KBM-7 (cell line): Measurements from ENCODE around the gene DRAXIN.
A peak's percentile ranks its signal among the peaks of the same experiment; 100 is the strongest.

ENCODE experiments used
- DNase-seq: peaks from one replicate; pipeline ENCODE4 v3.0.0-alpha.2; 2015
- in situ Hi-C: fragments of 300-500 bp; cut with MboI; formaldehyde crosslinking; loops from 2 replicates; pipeline ENCODE4 v1.14.3; 2020; ENCODE audit warnings: low sequenced_read_pairs, low pct_unique_long_range_greater_than_20kb, mixed read lengths

Gene DRAXIN

DNA sequence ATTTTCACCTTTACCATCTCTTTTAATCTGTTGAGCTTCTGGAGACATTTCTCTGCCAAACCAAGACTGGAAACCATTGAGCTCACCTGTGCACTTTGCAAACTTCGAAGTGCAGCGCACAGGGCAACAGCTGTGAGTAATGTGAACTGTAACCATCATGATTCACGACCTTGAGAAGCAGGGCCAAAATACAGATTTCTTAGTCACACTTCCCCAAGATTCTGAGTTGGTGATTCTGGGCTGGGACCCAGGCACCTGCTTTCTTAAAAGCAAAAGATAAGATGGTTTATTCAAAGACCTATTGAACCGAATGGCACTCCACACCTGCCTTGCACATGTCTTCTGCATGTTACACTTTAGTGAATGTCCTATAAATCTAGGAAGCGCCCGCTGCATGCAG is 54.6 kb downstream of the DRAXIN start:
- no peak for DNase-seq
- in situ Hi-C loops = loop anchor here (25.0 kb wide), 1 partner anchor 709 kb away; the partner anchor contains the start of gene MASP2

DNA sequence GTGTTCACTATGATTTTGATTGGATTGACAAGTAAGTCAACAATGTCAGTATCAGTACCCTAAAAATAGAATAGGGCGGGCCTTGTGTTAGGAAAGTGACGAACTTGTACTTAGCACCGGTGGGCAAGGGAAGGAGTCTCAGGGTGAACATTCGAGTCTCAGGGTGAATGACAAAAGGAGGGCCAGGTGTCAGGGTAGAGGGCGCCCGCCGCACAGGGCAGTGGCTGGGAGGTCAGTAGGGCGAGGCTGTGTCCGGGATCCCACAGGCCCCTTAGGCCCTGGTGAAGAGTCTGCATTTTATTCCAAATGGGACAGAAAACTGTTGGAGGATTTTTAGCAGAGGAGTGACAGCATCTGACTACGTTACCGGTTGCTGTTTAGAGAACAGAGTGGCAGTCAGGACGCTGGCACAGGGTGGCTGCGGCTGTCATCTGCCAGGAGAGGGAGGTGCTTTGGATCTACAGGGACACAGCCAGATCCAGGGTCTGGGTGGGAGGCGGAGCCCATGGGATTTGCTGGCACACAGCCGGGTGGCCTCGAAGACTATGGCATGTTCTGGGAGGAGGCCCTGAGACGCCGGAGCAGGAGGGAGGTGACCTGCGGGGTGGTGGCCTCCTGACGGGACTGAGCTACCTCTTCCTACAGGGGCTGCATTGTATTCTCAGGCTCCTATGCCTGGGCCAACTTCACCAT is 55.4 kb downstream of the DRAXIN start:
- in situ Hi-C loops = loop anchor here (25.0 kb wide), 1 partner anchor 710 kb away; the partner anchor contains the start of gene MASP2
- no peak for DNase-seq

DNA sequence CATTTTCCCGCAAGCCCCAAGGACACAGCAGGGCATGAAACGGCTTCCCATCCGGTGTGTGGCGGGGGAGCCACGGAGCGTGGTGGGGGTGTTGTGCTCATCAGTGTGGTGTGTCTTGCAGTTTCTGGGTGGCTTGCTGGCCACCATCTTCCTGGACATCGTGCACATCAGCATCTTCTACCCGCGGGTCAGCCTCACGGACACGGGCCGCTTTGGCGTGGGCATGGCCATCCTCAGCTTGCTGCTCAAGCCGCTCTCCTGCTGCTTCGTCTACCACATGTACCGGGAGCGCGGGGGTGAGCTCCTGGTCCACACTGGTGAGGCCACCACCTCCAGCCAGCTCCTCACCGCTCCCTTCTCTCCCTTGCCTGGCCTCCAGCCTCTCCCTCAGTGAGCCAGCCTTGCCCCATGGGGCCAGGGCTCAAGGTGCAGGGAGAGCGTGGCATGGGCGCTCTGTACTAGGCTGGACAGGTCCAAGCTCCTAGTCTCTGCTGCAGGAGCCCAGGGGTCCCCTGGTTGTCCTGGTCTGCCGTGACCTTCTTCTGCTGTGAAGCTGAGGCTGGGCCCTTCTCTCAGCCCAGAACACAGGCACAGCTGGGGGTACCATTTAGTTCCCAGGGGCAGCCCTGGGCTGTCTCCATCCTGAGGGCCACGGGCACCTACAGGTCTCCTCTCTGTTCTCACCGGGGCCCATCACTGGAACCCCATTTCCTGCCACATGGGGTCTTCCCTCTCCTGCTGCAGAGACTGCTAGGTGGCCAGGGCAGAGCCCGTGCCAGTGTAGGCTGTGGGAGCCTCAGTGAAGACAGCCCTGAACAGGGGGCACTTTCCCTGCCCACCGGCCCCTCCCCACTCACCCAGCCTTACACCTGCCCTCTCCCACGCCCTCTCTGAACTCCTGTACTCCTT is 57.0 kb downstream of the DRAXIN start:
- DNase-seq = no peak
- in situ Hi-C loops = loop anchor here (25.0 kb wide), 1 partner anchor 711 kb away; the partner anchor contains the start of gene MASP2

DNA sequence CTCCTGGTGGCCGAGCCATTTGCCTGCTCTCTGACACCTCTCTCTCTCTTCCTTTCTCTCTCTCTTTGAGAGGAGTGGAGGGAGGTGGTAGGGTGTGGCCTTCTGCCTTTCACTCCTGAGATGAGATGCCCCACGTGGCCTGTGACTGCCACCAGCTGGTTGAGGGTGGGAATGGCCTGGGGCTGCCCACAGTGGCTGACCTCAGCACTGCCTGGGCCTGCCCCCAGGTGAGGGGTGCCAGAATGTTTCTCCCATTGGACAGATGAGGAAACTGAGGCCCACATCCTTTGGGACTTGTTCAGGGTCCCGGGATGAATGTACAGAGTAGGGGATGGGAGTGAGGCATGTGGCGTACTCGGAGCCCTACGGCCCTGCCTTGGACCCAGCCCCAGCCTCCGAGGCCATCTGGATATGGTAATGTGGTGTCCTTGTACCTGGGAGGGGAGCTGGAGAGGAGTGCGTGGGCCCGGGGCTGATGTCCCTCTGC is 57.7 kb downstream of the DRAXIN start:
- peak; percentile 67 for DNase-seq
- in situ Hi-C loops = loop anchor here (25.0 kb wide), 1 partner anchor 712 kb away; the partner anchor contains the start of gene MASP2

DNA sequence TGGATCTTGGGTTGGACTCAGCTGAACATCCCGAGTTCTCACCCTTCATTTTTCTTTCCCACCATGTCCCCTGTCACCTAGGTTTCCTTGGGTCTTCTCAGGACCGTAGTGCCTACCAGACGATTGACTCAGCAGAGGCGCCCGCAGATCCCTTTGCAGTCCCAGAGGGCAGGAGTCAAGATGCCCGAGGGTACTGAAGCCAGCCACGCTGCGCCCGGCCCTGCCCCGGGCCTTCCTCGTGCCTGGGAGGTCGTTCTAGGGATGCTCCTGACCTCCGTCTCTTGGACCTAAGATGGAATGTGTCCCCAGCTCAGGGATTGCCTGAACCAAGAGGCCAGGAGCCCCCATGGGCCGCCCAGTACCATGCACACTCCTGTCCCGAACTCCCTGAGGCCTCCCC is 58.5 kb downstream of the DRAXIN start:
- in situ Hi-C loops = loop anchor here (25.0 kb wide), 1 partner anchor 713 kb away; the partner anchor contains the start of gene MASP2
- no peak for DNase-seq

DNA sequence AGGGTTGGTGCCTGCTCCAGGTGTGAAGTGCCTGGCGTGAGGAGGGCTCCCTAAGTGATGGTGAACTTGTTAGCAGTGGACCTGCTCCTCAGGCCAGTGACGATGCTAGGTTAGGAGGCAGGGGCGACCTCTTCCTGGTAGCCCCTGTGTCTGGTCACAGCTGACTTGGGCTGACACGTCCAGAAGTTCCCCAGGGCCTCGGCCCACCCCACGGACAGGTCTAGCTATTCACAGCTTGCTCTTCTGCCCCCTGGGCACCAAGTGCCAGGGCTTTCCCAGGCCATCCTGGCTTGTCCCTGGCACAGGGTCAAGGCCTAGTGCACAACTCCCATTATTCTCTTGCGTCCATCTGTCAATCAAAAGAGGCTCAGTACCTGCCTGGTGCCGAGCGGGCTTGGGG is 59.6 kb downstream of the DRAXIN start:
- in situ Hi-C loops = no loop called here

DNA sequence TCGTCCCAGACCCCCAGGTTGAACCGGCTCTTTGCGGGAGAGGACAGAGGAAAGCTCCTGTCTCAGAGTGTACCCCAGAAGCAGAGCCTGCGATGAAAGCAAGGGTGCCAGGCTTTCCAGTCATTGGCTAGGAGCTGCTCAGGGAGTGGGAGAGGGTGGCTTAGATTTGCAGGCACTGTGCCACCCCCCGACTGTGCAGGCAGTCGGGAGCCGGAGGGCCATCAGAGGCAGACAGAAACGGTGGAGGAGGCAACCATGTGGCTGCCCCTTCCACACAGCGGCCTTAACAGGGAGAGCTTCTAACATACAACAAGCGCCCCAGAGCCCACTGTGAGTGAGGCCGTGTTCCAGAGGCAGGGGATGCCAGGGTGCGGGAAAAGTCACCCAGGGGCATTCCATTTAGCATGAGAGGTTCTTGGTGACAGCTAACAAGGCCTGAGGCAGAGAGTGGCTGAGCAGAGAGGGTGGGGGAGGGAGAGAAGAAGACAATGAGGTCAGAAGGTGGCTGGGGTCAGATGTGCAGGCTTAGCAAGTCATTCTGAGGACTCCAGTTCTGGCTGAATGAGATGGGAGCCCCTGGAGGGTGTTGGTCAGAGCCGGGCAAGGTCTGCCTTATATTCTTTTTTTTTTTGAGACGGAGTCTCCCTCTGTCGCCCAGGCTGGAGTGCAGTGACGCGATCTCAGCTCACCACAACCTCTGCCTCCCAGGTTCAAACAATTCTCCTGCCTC is 61.0 kb downstream of the DRAXIN start:
- no peak for DNase-seq
- in situ Hi-C loops = no loop called here

More for the DNA sequence above, 59.6 kb downstream of the DRAXIN start:
- no peak for DNase-seq

DNA sequence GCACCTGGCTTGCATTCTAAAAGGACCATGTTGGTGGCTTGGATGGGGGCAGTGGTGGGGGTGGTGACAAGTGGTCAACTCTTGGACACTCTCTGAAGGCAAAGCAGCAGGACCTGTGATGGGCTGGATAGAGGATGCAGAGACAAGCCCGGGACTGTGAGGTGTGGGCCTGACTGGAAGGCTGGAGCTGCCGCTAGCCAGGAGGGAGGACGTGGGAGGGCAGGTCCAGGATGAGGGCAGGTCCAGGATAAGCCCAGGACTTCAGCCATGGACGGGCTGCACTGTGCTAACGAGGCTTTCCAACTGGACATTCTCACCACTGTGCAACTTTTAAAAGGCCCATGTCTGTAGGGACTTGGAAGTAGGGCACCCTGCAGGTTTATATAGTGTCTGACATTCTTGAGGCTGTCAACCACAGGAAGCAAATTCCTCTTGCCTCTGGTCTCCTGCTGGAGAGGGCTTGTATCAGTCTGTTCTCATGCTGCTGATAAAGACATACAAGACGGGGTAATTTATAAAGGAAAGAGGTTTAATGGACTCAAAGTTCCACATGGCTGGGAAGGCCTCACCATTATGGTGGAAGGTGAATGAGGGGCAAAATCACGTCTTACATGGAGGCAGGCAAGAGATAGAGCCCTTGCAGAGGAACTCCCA is 62.2 kb downstream of the DRAXIN start:
- no peak for DNase-seq
- in situ Hi-C loops = no loop called here

DNA sequence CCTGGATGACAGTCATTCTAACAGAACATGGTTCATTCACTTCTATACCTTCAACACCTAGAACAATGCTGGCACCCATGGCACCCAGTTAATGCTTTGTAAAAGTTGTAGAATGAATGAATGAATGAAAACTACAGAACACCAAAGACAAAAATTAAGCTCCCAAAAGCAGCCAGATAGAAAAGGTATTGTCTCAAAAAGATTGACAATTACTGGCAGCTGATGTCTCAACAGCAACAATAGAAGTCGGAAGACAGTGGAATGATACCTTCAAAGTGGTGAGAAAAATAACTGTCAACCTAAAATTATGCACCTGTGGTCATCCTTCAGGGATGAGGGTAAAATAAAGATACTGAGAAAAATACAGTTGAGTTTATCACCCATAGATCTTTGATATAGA is 65.5 kb downstream of the DRAXIN start:
- in situ Hi-C loops = no loop called here
- no peak for DNase-seq

DNA sequence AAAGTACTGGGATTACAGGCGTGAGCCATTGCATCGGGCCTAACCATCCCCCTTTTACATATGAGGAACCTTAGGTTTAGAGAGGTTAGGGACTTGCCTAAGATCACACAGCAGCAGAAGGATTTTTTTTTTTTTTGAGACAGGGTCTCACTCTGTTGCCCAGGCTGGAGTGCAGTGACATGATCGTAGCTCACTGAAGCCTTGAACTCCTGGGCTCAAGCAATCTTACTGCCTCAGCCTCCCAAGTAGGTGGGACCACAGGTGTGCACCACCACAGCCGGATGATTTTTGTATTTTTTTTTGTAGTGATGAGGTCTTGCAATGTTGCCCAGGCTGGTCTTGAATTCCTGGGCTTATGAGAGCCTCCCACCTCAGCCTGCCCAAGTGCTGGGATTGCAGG is 68.3 kb downstream of the DRAXIN start:
- in situ Hi-C loops = no loop called here
- no peak for DNase-seq

DNA sequence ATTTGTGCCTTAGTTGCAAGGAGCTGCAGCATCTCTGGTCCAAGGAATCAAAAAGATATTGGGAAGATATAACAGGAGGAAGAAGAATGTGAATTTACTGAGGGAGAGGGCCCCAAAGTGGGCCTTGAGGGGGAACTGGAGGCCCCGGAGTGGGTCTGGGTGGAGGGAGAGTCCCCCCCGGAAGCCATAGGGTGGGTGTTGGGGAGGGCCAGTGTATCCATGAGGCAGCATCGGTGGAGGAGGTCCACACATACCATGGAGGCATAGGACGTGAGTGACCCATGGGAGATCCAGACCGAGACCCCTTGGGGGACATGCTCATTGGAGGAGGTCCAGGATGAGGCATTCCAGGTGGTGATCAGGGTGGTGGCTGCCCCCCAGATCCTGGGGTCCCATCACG is 69.8 kb downstream of the DRAXIN start:
- in situ Hi-C loops = no loop called here
- DNase-seq = no peak

DNA sequence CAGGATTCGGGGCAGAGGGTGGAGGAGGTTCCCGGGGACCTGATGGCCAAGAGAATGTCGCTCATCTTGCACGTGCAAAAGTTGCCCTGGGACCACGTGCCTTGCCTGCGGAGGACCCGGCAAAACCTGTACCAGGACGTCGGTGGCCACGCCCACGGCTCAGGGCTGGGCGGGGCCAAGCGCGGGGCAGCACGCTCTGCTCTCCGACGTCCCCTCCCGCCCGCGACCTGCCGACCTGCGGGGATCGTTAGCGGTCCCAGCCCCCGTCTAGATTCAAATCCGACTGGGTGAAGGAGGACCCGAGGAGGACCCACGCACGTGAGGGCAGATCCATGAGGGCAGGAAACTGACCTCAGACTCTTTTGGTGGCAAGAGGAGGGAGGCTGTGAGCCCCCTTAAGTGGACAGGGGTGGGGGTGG is 70.5 kb downstream of the DRAXIN start, which contains the start of gene C1orf167:
TSS of gene C1orf167 (plus strand) at position 206 of the 419 bp plus-strand sequence. CDS start 2,208 bp downstream, outside the sequence.
- no peak for DNase-seq
- in situ Hi-C loops = no loop called here

DNA sequence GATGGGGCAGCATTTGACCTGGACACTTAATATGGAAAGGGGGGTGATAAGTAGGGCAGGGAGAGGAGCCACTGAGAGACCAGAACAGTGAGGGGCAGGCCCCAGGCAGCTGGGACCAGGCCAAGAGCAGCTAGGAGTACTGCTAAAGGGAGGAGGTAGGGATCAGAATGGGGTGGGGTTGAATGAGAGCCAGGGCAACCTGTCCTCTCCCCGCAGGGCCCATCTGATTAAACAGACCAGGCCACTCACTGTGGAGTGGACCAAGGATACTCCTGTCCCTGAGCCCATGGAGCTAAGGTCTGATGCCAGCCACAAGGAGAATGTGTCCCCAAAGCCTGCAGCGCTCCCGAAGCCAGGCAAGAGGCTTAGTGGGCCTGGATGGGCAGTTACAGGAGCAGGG is 72.6 kb downstream of the DRAXIN start:
- in situ Hi-C loops = no loop called here
- no peak for DNase-seq

DNA sequence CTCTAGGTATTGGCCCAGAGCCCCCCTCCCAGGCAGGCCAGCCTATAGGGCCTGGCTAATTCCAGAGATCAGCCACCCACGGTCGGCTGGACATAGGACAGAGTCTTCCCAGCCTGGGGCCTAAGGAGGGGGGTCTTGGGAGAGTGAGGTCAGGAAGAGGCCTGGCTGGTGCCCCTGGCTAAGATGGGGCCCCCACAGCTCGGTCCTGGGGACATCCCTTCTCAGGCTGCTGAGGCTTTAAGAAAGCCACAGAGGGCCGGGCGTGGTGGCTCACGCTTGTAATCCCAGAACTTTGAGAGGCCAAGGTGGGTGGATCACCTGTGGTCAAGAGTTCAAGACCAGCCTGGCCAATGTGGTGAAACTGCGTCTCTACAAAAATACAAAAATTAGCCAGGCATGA is 73.0 kb downstream of the DRAXIN start:
- no peak for DNase-seq
- in situ Hi-C loops = no loop called here

DNA sequence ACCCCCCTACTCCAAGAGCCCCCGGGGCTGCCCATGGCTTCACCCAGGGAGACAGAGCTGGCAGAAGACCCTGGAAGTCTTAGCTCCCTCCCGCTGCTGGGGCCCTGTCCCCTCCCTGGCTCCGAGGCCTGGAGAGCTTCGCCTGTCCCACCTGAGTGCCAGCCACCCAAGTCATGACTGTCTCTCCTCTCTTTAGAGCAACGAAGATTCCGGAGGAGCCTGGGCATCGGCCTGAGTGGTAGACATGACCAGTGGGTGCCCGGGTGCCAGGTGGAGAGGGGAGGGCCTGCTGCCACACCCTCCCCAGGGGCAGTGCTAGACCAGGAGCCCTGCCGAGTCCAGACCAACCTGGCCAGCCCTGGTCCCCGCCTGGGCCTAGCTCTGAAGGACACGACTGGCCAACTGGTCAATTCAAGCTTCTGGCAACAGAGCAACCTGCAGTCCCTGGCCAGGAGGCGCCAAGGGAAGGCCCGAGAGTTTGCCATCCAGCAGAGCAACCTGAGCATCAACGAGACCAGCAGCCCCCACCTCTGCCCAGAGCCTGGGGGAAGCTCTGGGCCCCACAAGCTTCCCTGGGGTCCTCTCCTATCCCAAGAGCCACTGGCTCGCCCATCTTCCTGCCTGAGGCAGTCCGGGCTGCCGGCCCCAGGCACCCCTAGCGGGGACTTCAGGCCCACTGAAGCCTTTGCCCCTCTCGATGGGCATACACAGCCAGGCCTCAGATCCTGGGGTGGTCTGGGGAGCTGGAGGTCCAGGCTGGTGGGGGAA is 74.3 kb downstream of the DRAXIN start:
- DNase-seq = no peak
- in situ Hi-C loops = no loop called here

DNA sequence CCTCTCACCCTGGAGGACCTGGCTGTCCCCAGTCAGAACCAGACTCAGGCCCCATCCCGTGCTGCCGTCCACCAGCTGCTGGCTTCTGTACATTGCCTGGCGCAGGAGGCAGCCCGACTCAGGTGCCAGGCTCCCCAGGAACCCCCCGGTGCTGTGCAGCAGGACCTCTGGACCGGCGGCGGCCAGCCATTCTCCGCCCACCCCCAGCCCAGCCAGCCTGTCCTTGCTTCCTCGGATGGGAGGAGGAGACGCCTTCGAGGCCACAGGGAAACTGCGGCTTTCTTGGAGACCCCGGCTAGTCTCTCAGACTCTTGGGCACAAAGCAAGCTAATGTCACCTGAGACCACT is 74.9 kb downstream of the DRAXIN start:
- DNase-seq = no peak
- in situ Hi-C loops = no loop called here

DNA sequence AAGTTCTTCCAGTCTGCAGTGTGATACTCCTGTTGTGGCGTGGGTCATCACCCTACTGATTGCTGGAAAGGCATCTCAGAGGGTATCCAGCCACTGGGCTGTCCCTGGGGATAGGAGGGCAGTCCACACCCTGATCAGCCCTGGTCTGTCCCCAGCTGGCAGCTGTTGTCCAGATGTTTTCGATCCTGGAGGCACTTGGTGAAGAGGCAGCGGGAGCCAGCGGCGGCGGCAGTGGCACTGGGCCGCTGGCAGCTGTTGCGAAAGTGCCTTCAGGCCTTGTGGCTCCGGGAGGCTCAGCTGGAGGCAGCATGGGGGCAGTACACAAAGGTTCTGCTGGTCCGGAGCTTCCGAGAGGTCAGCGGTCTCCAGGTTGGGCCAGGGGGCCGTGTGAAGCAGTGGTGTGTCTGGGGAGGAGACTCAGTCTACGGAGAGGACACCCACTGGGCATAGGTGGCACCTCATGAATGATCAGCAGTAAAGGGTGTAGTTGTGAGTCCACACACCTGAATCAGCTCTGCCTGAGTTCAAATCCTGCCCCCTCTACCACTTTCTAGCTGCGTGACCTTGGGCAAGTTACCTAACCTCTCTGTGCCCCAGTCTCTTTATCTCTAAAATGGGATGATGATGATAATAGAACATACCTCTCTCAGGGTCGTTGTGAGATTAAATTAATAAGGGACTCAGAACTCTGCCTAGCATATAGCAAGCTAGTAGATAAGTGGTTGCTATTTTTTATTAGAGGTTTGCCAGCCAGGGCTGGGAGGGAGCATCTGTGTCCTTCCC is 76.6 kb downstream of the DRAXIN start:
- no peak for DNase-seq
- in situ Hi-C loops = no loop called here
